Spleen (tissue), 7 donors: ENCODE measurements around the gene RAB44.

Experiments used
- POLR2A ChIP-seq, 3 donors: fragments of 450-650 bp; IDR thresholded peaks; one replicate each; pipeline ENCODE4 v1.5.1; 2017; ENCODE audit warnings: antibody characterized with exemption in 3 of 3, mild to moderate bottlenecking in 1 of 3
- POLR2AphosphoS5 ChIP-seq, 3 donors: sonication (generic); formaldehyde crosslinking; IDR thresholded peaks; one replicate each; pipeline ENCODE4 v1.5.1; 2017; ENCODE audit warnings: antibody characterized with exemption in 3 of 3
- TF ChIP-seq, protein P1 (sequence below), 11 experiments: fragments of 200-600 bp in 7 of 11; fragments of 450-650 bp in 4 of 11; sonication (generic) in 4 of 11; IDR thresholded peaks in 8 of 11; conservative IDR thresholded peaks in 3 of 11; 1 replicate in 7 of 11; 2 replicates in 4 of 11; pipeline versions ENCODE4 v1.4.0 to v1.8.0; 2016 to 2021; ENCODE audit warnings: antibody characterized with exemption in 11 of 11, inconsistent platforms in 4 of 11, mild to moderate bottlenecking in 1 of 11
- donor health status: DM: no; HTN: no; CAD: no; lungs with moderate emphysema.
- donor health status: DM: no; HTN: no; CAD: no.
- donor health status: DM: no; HTN: no; CAD: no.

DNA sequence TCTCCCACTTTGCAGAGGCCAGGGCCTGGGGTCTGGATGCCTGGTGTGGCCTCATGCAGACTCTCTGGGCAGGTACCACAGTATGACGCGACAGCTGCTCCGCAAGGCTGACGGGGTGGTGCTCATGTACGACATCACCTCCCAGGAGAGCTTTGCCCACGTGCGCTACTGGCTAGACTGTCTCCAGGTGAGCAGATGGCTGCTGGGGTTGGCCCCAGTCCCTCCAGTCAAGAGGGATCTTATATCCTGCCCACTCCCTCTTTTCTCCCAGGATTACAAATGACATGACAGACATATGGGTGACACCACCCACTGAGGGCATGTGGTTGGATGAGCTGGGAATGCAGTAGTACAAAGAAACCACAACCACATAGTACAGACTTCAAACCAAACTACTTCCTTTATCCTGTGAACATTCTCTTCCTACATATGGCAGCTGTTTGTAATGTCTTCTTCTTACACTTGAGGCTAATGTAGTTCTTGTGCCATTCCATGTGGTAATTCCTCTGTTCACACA is 29.9 kb downstream of the RAB44 start:
- TF ChIP-seq, protein P1, sequence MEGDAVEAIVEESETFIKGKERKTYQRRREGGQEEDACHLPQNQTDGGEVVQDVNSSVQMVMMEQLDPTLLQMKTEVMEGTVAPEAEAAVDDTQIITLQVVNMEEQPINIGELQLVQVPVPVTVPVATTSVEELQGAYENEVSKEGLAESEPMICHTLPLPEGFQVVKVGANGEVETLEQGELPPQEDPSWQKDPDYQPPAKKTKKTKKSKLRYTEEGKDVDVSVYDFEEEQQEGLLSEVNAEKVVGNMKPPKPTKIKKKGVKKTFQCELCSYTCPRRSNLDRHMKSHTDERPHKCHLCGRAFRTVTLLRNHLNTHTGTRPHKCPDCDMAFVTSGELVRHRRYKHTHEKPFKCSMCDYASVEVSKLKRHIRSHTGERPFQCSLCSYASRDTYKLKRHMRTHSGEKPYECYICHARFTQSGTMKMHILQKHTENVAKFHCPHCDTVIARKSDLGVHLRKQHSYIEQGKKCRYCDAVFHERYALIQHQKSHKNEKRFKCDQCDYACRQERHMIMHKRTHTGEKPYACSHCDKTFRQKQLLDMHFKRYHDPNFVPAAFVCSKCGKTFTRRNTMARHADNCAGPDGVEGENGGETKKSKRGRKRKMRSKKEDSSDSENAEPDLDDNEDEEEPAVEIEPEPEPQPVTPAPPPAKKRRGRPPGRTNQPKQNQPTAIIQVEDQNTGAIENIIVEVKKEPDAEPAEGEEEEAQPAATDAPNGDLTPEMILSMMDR (IDR thresholded peaks at IDR 0.05 in 8 of 11, conservative IDR thresholded peaks at IDR 0.05 in 3 of 11) = no peak
- TF ChIP-seq POLR2A (IDR thresholded peaks at IDR 0.05) (no peak), POLR2AphosphoS5 (IDR thresholded peaks at IDR 0.05) (no peak)
